PC-9 (cell line): ENCODE measurements around the gene MAGED4B. TPM values are rescaled to one million over a fixed set of nuclear protein-coding genes. Genes with fewer than 3 reads are reported as not detected.

Experiments
- BruUV-seq: library from RNA; stranded (reverse); fragments of 400-500 nt; replicated peaks from 2 replicates; lab custom pipeline; 2021; lab: Mats Ljungman, UMichigan
- CTCF ChIA-PET: fragments of 300-600 bp; sonication (Branson Sonifier 250); formaldehyde crosslinking; loops from one replicate; lab custom pipeline; 2022; ENCODE audit warnings: antibody characterized with exemption; lab: Charles Lee
- POLR2A ChIA-PET: fragments of 300-600 bp; sonication (Branson Sonifier 250); formaldehyde crosslinking; loops from one replicate; lab custom pipeline; 2022; ENCODE audit warnings: antibody characterized with exemption; ENCODE audit not compliant: unreplicated experiment; lab: Charles Lee
- DNase-seq, 2 experiments: peaks; one replicate each; pipeline versions ENCODE4 v3.0.0 to v3.0.0-alpha.2; 2015 to 2022; ENCODE audit warnings: mixed read lengths in 1 of 2
- H2AFZ ChIP-seq: fragments of 200-600 bp; sonication (generic); 2 replicates; pipeline ENCODE4 v1.8.1; 2017; ENCODE audit warnings: antibody characterized with exemption
- H3F3A ChIP-seq: fragments of 200-600 bp; sonication (generic); 2 replicates; pipeline ENCODE4 v1.8.1; 2017; ENCODE audit warnings: antibody characterized with exemption, mild to moderate bottlenecking, low read depth; ENCODE audit not compliant: insufficient read depth
- H3K27ac ChIP-seq: fragments of 200-600 bp; sonication (generic); 2 replicates; pipeline ENCODE4 v1.6.1; 2016; ENCODE audit warnings: mixed run types
- H3K27me3 ChIP-seq: fragments of 200-600 bp; sonication (generic); 2 replicates; pipeline ENCODE4 v1.6.1; 2016; ENCODE audit warnings: low read depth, mixed run types; ENCODE audit not compliant: insufficient read depth
- H3K36me3 ChIP-seq: fragments of 200-600 bp; sonication (generic); 2 replicates; pipeline ENCODE4 v1.6.1; 2016; ENCODE audit warnings: low read depth, mixed run types
- H3K4me1 ChIP-seq: fragments of 200-600 bp; sonication (generic); replicated peaks from 2 replicates; pipeline ENCODE4 v1.6.1; 2016; ENCODE audit warnings: mixed run types; ENCODE audit not compliant: insufficient read depth
- H3K4me2 ChIP-seq: fragments of 200-600 bp; sonication (generic); 2 replicates; pipeline ENCODE4 v1.6.1; 2017; ENCODE audit warnings: mixed run types
- H3K4me3 ChIP-seq: fragments of 200-600 bp; sonication (generic); 2 replicates; pipeline ENCODE4 v1.6.1; 2016; ENCODE audit warnings: mixed run types
- H3K79me2 ChIP-seq: fragments of 200-600 bp; sonication (generic); 2 replicates; pipeline ENCODE4 v1.6.1; 2017; ENCODE audit warnings: low read depth, mixed run types
- H3K9me2 ChIP-seq: fragments of 200-600 bp; sonication (generic); 2 replicates; pipeline ENCODE4 v1.8.1; 2017; ENCODE audit warnings: mild to moderate bottlenecking; ENCODE audit not compliant: insufficient read depth
- H3K9me3 ChIP-seq: fragments of 200-600 bp; sonication (generic); 2 replicates; pipeline ENCODE4 v1.8.1; 2016; ENCODE audit warnings: low read depth; ENCODE audit not compliant: insufficient read depth
- H4K20me1 ChIP-seq: fragments of 200-600 bp; sonication (generic); 2 replicates; pipeline ENCODE4 v1.8.1; 2017; ENCODE audit not compliant: insufficient read depth
- CTCF ChIP-seq: fragments of 200-600 bp; sonication (generic); conservative IDR thresholded peaks from 2 replicates; pipeline ENCODE4 v1.6.1; 2017; ENCODE audit warnings: mixed run types, antibody characterized with exemption, mild to moderate bottlenecking, moderate library complexity
- EZH2 ChIP-seq: fragments of 200-600 bp; sonication (generic); IDR thresholded peaks from 2 replicates; pipeline ENCODE4 v1.8.0; 2017; ENCODE audit warnings: antibody characterized with exemption, low read depth
- intact Hi-C: fragments of 100-400 bp; cut with micrococcal nuclease; formaldehyde crosslinking; loops from one replicate; pipeline ENCODE4 v1.10.0; 2022; ENCODE audit not compliant: unreplicated experiment
- total RNA-seq: library from RNA; stranded (reverse); gene quantifications from 2 replicates; pipeline ENCODE4 v1.2.3, GENCODE V29; 2021

The MAGED4B gene
- total RNA-seq, 1 experiment from 2014 or later: not detected

- no TSS peak for BruUV-seq
Measured at GRCh38 chrX:52015794-52016193, 53.2 kb downstream of the MAGED4B start.

More at GRCh38 chrX:52015794-52016193, 53.2 kb downstream of the MAGED4B start:
- Histone ChIP-seq H3K9me2 (no peaks in the 10 kb centered on the region), H4K20me1 (no peaks in the 10 kb centered on the region), H2AFZ (no peak overlapping the region), H3K9me3 (no peaks in the 10 kb centered on the region), H3K4me1 (no peaks in the 10 kb centered on the region), H3K27me3 (no peaks in the 10 kb centered on the region), H3K27ac (no peak overlapping the region), H3K4me3 (no peak overlapping the region), H3F3A (no peaks in the 10 kb centered on the region), H3K4me2 (no peak overlapping the region), H3K36me3 (no peaks in the 10 kb centered on the region), H3K79me2 (no peaks in the 10 kb centered on the region)
- TF ChIP-seq EZH2: no peak
- no peak for TF ChIP-seq CTCF
- intact Hi-C loops: no loop called here
- no peak for DNase-seq
- CTCF ChIA-PET: no interaction called here
- POLR2A ChIA-PET: no interaction called here

Other genes starting within 250 kb of the MAGED4B start
- gene MAGED1, start 175.6 kb downstream of the MAGED4B start, total RNA-seq: 118 and 143 TPM in 2 replicates
- gene MAGED4, start 115.7 kb upstream of the MAGED4B start, total RNA-seq: not detected in 2 replicates